Activated T-cell treated with anti-CD3 and anti-CD28 coated beads for 4 hours (primary cell): ENCODE data around the gene COPS7A.

Source experiments
- DNase-seq: peaks from one replicate; pipeline ENCODE4 v3.0.0-alpha.2; 2020

COPS7A gene, protein sequence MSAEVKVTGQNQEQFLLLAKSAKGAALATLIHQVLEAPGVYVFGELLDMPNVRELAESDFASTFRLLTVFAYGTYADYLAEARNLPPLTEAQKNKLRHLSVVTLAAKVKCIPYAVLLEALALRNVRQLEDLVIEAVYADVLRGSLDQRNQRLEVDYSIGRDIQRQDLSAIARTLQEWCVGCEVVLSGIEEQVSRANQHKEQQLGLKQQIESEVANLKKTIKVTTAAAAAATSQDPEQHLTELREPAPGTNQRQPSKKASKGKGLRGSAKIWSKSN

DNA sequence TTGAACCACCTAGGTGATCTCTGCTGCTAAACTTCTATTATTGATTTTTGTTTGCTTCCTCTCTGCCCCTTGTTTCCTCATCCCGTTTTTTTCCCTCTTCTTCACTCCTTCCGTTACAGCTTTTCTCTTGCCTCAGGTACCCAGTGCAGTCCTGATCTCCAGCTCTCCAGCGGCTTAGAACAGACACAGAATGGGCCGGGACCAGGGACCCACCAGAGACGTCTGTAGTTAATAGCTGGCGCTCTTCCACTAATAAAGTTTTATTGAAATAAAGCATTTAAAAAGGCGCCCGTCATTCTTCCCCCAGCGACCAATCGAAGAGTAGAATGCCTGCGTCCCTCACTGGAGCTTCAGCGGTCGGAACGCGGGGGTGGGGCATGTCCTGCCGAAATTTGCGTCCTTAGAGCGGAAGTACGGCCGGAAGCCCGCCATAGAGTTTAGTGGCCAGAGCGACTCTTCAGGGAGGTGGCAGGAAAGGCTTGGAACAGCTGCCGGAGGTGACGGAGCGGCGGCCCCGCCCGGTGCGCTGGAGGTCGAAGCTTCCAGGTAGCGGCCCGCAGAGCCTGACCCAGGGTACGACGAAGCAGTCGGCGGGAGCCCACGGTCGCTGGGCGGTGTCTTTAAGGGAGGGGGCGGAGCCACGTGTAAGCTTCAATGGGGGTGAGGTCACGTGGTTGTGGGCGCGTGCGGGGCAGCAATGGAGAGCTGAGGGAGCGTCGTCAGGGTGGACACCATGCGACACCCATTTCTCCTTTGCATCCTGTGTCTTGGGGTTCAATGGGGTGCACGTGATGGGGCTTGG, at the start of gene COPS7A:
Gene COPS7A (plus strand): TSS at position 440 of the 802 bp plus-strand sequence. CDS start 611 bp downstream, outside the sequence.
- DNase-seq, result peak; percentile 82

DNA sequence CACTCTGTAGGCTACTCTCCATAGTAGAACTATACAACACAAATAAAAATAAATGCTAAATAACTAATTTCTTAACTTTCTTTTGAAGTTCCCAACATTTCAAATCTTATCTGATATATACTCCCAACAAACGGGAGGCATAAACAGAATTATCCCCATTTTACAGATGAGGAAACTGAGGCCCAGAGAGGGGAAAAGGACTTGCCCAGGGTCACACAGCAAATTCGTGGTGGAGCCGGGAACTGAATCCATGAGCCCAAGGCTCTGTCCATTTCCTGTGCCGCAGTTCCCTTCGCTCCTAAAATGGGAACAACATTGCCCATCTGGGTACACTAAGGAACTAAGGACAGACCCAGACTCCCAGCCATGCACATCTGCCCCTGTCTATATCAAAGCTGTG, 46.9 kb upstream of the COPS7A start:
- no peak for DNase-seq

DNA sequence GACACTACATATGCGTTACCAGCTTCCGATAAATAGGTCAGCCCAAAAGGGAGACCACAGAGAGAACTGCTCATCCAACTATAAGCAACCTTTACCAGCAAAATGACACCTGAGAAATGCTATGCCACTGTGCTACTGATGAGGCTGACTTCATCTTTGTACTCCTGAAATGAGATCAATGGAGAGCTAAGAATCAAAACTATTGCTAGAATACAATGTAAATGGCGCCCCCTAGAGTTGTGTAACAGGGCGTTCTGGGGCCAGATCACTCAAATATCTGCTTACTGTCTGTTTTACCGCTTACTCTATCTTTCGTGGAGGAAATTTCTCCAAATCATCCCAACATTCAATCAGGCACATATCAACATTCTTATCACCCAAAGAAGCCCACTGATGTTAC, 39.2 kb upstream of the COPS7A start:
- DNase-seq, result peak; percentile 34

DNA sequence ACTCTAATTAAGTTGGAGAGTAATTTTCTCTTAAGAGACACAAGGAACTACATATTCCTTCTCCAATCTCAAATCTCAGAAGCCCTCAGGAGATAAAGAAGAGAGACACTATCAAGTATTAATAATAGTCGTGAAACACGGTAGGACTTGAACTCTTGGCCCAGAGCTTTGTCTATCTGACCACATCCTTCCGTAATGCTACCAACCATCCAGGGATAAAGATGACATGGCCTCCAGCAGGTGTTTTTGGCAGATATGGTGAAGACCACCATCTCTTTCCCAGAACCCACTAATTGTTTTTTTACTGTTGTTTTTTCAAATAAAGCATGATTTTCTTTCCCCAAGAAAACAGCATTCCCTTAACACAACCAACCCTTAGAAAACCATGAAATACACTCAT, 38.0 kb upstream of the COPS7A start:
- no peak for DNase-seq

DNA sequence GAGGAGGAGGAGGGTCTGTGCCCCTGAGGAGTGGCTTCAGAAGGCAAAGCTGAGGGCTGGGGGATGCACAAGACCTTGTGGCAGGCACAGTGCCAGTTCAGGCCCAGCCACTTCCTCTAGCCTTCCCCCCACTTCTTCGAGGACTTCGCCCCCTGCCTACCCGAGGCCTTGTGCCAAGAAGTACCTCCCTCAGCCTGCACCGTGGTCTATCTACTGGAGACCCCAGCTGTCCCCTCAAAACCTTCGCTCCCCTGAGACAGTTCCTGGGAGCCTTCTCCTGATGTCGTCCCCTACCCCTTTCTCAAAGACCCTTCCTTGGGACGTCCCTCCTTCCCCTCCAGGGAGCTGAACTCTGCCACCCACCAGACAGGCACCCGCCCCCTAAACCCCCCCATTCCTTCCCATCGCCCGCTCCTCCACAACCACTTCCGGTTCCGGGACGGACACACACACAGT, 35.3 kb upstream of the COPS7A start:
- peak; percentile 69 for DNase-seq

DNA sequence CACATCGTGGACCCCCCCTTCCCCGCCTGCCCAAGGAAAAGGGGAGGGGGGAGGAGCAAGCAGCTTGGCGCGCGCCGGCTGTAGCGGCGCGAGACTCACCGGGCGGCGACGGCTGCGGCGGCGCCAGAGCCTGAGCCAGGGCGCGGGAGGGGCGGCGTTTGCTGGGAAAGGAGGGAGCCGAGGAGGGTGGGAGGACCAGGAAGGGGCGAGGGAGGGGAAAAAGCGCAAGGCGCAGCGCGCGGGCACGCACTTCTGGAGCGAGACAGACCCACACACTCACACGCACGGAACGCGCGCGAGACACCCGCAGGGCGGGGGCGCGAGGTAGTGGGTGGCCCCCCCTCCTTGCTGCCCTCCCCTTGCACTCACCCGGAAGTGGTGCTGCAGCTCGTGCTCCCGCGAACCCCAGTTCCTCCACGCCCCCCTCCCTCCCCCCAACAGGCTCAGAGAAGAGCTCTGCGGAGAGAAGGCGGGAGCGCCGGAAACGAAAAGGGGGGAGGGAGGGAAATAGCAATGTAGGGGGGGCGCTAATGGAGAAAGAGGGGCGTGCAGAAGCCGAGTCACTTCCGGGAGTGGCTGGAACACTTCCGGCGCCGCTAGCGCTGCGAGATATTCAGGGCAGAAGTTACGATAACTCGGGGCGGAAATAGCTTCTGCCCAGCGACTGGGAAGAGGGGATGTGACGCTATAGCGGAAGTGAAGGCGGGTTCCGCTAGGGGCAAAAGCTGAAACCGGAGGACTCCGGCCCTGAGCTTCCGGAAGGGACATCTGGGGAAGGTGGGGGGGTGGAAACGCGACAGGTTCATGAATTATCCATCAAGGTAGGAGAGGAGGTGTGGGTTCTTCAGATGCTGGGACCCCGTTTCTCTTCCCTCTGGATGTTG, 34.6 kb upstream of the COPS7A start, which contains the start of gene ZNF384:
Gene ZNF384 (minus strand): TSS at position 377 of the 884 bp plus-strand sequence. CDS start 9,855 bp downstream, outside the sequence.
- peak; percentile 89 for DNase-seq

DNA sequence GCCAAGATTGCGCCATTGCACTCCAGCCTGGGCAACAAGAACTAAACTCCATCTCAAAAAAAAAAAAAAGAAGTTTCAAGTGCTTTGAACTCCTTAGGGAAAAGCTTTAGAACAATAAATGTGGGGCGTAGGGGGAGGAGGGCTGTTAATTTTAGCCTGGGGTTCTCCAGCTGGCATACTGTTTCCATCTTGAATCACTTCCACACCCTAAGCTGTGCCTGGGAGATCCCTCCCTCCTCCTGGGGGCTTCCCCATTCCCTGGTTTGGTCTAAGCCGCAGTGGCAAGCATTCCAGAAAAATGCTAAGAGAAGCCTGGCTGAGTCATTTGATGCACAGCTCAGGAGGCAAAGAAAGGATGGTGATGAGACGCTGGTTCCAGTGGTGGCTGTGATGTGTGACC, 32.4 kb upstream of the COPS7A start:
- no peak for DNase-seq

DNA sequence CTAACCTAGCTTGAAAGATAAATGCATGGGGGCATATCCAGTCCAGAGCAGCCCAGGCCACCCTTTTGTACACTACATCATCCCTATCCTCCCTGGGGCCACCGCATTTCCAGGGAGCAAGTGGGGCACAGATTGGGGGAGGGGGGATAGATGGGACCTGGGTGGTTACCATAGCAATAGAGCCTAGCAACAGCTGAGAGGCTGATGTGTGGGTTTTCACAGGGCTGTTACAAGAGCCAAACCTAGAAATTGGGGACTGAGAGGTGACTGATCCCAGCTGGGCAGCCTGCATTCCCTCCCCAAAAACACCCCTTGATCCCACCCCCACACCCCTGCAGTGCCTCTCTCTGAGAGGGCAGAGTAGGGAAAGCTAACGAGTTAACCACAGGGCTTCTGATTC, 31.0 kb upstream of the COPS7A start:
- no peak for DNase-seq

DNA sequence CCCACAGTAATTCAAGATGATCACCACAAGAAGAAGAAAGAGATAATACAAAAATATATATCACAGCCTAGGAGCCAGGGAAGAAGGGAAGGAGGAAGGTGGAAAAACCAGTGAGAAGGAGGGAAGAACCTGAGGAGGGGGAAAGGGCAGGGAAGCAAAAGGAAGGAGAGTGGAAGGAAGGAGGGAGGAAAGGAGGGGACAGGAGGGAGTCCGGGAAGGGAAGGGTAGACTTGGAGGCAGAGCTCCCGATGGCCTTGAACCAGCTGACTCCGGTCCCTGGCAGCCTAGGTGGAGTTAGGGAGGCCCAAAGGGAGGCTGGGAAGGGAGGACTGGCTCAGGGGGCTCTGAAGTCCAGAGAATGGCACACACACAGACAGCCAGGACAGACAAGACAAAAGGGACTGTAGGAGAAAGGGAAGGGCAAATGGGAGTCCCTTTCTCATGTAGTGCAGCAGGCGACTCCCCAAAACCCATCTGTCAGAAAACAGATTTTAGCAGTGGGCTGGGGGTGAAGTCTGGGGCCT, 30.0 kb upstream of the COPS7A start:
- DNase-seq, result no peak

DNA sequence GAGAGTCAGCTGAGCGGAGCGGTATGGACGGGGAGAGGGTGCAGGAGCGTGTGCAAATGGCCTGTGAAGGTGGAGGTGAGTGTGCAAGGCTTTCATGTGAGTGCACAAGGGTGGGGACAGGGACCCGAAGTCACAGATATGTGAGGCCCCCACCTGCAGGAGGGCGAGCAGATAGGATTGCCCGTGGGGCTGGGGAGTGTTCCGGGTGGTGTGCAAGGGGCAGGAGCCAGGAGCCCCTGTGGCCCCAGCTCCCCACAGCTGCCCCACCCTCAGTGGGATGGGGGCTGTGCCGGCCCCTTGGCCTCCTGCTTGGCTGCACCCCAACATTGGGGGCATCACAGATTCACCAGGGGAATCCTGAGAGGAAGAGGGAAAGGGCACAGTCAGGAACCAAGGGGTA, 29.1 kb upstream of the COPS7A start:
- no peak for DNase-seq

DNA sequence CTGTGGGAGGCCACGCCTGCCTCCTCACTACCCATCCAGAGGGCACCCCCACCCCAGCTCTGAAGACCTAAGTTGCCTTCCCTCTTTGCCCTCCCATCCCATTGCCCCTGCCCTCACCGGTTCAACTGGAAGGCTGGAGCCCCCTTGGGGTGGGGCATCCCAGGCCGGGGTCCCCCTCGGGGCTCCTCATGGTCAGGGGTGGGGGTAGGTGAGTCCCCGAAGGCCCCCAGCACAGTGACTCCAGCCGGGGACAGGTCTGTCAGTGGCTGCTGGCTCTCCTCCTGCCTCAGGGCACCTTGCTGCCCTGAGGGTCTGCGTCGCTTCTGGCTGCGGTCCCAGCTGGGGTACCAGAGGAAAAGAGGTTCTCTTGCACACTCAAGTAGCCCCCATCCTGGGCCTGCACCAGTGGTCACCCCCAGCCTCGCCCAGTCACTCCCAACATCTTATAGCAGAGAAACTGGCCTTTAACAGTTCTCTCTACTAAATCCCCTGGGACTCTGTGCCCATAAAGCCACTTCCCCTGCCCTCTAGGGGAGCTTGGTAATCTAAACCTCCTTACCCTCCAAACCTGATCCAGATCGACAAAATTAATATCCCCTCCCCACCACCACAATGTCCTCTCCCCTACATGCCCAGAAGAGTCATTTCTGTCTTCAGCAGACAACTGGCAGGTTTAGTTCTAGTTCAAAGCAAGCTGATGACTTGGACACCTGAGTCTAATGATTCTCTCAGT, 28.4 kb upstream of the COPS7A start:
- no peak for DNase-seq

DNA sequence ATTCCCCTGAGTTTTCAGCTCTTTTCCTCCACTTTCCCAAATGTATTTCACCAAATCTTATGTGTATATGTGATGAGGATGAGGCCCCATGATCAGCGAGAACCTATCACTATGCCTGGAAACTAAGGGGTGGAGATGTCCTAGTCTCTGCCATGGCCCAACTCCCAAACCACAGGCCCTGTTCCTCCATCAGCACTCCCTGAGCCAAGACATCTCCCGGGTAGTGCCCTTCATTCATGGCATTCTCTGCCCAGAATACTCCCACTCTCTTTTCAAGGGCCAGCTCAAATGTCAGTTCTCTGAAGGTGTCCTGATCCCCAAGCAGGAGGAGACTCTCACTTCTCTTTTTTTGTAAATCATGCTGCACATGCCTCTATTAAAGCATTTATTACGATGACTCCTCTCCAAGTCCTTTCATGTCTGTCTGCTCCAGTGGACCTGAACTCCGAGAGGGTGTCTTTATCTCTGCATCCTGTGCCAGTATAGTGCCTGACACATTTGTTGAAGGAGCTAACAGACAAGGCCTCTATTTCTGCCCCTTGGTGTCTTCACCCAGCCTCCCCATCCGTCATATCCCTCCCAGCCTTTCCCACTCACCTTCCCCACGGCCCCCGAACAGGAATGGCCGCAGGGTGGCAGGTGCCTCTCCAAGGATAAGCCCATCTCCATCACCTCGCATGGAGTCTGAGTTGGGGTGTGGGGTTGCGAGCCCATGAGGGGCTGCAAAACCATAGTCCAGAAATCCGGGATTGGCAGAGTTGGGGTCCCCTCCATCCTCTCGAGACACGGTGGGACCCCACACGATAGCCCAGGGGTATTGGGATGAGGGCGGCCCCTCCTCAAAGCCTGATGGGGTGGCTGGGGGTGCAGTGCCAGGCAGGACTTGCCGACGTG, 26.9 kb upstream of the COPS7A start:
- DNase-seq, result no peak

DNA sequence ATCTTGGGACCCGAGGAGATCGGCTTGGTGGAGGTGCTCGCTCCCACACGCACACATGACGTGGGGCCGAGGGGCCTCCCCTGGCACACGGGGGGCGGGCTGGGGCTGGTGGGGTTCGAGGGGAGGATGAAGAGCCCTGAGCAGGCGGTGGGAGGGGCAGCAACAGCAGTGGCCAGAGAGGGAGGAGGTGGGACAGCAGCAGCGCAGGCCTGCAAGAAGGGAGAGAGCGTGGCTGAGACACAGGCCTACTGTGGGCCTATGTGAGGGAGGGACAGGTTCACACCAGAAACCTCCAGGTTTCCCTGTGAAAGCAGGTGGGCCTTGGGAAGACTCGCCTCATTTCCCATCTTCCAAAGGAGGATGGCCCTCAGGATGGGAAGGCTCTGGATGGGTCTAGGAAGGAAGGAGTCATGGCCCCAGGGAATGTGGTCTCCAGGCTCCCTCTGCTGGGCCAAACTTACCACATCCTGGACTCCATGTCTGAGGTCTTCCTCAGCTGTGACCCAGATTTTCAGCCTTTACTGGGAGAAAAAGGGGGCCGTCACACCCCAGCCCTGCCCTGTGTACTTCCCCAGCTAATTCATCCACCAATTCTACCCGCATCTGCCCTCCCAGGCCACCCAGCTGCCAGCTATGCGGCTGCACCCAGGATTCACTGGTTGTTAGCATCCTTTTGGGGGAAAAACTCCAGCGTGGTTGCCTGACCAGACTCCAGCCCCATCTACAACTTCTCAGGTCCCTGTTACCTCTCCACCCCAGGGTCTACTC, 26.1 kb upstream of the COPS7A start:
- no peak for DNase-seq

DNA sequence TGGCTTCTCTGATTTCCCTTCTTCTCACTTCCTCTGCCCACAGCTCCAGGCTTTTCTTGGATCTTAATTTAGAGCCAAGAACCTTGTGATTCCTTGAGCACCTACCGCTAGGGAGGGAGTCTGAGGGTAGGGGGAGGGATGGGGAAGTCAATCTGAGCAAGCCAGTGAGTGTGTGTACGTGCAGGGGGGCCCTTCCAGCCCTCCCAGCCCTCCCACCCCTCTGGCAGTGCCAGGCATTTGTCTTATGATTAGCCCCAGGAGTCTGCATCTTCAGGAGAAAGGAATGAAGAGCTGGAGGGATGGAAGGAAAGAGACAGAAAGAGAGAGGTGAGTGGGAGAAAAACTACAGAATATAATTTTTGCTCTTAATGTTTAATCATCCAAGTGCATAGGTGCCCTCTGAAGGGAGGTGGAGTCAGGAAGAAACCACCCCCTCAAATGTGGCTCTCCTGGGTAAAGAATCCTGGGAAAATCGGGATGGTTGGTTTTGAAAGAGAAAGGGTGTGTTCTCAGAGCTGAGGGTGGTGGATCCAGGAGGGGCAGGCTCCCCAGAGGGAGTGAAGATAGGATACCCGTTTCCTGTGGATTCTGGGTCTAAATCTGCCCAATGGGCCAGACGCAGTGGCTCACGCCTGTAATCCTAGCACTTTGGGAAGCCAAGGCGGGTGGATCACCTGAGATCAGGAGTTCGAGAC, 25.3 kb upstream of the COPS7A start:
- no peak for DNase-seq

DNA sequence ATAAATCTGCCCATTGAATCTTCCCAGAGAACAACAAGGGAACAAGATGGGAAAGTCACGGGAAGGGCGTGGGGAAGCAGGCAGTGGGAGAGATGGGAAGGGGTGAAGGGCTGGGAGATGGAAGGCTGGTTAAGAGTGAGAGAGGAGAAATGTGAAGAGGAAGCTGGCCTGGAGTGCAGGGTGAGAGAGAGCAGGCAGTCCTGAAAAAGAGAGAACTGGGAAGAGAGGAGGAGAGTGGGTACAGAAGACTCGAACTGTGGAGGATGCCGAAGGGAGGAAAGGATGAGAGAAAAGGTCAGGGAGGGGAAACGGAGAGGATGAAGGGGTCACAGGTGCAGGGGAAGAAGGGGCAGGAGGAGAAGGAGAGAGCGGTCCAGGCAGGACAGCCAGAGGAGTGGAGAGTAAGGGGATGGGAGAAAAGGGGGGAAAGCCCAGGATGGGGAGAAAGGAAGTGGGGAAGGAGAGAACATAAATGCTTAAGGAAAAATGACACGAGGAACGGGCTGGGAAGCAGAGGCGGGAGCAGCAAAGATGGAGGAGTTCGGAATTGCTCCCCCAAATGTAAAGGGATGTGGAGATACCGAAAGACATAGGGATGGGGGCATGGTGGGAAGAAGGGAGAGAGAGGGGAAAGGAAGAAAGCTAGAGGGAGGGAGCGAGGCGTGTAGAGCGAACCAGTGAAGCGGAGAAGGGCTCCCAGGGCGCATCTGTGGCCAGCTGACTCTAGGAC, 24.4 kb upstream of the COPS7A start:
- DNase-seq, result no peak

DNA sequence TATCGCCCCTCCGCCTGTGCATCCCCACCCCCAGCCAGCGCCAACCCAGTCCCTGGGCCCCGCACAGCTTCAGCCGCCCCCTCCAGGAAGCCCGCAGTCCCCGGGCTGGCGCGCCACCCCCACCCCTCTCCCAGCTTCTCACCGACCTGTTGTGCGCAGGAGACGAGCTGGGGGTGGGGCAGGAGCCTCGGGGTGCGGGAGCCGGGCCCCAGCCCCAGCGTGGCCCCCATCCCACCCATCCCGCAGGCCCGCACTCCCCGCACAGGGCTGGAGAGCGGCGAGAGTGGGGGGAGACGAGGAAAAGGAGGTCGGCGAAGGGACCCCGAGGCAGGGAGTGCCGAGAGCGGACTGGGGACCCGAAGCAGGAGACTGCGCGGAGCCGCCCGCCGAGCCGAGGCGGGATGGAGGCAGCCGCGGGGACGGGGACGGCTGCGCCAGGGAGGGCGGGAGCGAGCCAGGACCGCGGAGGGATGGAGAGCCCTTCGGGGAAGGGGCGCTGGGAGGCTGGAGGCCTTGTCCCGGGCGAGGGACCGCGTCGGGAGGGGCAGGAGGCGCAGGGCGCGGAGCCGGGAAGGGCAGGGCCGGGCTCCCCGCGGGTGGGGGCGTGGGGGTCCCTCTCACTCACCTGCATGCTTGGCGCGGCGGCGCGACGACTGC, 23.7 kb upstream of the COPS7A start:
- DNase-seq, result peak; percentile 5

DNA sequence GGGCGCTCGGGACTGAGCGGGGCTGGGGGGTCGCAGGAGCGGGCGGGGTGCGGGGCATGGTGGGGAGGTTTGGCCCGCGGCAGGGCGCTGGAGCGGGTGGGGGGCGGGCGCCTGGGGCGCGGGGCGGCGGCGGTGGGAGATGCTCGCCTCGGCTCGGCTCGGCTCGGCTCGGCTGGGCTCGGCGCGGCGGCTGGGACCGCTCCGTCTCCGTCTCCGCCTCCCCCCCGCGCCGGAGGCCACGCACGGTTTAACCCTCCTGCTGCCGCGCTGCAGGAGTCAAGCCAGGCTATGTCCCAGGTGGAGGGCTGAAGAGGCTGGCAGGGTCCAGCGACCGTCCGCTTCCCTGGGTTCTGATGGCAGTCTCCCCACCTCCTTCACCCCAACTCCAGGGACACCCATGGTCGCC, 23.2 kb upstream of the COPS7A start, which contains the start of gene PIANP:
Gene PIANP (minus strand): TSS at position 170 of the 406 bp plus-strand sequence. CDS start 2,754 bp downstream, outside the sequence.
- peak; percentile 17 for DNase-seq
